Measurements from ENCODE around the gene CHST9.
A peak's percentile ranks its signal among the peaks of the same experiment; 100 is the strongest.

CHST9 gene

DNA sequence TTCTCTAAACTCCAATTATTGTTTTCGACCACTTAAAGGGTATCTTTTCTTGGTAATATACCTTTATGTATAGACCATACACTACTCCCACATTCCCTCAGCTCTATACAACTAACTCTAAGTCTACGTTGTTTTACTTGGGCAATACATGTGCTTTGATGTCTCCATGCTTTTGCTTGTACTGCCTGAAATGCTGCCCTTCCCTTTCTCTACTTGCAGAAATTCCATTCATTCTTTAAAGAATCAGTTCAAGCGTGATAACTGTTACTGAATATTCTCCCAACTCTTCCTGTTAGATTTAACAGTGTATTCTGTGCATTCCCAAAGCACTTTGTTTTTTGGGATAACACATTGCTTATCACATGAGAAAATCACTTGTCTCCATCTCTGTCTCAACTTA, 162.6 kb downstream of the CHST9 start:
- no peak for DNase-seq (ENCODE audit: low spot score)
- no peak overlapping the region for H3K27ac ChIP-seq
- CTCF ChIA-PET, result no interaction called here
- POLR2A ChIA-PET (ENCODE audit: low non-redundant PET), result no interaction called here
- TF ChIP-seq, protein P1, sequence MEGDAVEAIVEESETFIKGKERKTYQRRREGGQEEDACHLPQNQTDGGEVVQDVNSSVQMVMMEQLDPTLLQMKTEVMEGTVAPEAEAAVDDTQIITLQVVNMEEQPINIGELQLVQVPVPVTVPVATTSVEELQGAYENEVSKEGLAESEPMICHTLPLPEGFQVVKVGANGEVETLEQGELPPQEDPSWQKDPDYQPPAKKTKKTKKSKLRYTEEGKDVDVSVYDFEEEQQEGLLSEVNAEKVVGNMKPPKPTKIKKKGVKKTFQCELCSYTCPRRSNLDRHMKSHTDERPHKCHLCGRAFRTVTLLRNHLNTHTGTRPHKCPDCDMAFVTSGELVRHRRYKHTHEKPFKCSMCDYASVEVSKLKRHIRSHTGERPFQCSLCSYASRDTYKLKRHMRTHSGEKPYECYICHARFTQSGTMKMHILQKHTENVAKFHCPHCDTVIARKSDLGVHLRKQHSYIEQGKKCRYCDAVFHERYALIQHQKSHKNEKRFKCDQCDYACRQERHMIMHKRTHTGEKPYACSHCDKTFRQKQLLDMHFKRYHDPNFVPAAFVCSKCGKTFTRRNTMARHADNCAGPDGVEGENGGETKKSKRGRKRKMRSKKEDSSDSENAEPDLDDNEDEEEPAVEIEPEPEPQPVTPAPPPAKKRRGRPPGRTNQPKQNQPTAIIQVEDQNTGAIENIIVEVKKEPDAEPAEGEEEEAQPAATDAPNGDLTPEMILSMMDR (conservative IDR thresholded peaks at IDR 0.05; ENCODE audit: low read depth), result no peak

DNA sequence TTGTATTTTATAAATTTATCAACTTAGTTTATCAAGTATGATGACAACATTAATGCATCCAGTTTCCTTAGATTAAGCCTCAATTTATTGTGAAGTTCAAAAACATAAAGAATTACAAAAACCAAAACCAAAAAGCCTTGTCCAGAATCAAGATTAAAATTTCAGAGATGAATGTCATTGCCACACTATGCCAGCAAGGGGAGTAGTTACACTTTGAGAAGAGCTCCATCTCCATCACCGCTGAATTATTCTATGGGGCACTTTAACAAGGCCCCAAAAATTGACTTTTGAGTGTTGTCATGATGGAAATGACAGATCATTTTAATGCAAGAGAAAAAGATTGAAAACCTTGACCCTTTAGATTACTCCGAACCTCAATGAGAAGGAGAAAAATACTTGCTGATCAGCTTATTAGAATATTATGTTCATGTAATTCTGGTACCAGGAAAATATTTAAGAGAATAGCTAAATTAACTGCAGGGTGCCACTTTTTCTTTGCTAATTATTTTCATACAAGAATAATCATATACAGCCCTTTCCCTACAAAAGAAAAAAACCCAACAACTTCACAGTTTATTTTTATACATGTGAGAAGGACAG, 167.1 kb downstream of the CHST9 start:
- H3K27ac ChIP-seq, result no peak overlapping the region
- TF ChIP-seq, protein P1 (conservative IDR thresholded peaks at IDR 0.05; ENCODE audit: low read depth), result peak; percentile 44
- ChIA-PET POLR2A (ENCODE audit: low non-redundant PET) (no interaction called here), CTCF (interaction anchor here (0.6 to 1.6 kb wide), 6 partner anchors 9 to 631 kb away, joined by 3 to 6 read pairs (median 3); no protein-coding TSS in a partner anchor)
- DNase-seq (ENCODE audit: low spot score), result peak; percentile 11

DNA sequence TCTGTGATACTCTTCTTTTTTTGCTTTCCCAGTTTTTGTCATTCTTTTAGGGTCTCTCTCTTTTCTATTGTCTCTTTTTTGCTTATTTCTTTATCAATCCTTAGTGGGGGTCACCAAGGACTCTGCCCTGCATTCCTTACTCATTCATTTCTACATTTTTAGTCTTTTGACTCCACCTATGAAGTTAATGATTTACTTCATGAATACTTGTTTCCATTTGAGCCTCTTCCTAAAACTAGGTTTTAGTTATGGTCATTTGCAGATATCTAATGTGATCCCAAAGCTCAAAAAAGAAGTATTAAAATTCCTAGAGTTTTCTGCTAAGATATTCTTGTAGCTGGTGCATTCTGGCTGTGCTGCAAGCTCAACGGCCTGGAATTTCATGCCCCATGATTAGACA, 170.3 kb downstream of the CHST9 start:
- DNase-seq (ENCODE audit: low spot score), result no peak
- ChIA-PET CTCF (interaction anchor here (0.6 to 0.7 kb wide), 3 partner anchors 244 to 281 kb away, joined by 3 to 4 read pairs (median 4); no protein-coding TSS in a partner anchor), POLR2A (ENCODE audit: low non-redundant PET) (interaction anchor here (0.7 kb wide), 1 partner anchor 265 kb away, joined by 5 read pairs; no protein-coding TSS in a partner anchor)
- TF ChIP-seq, protein P1 (conservative IDR thresholded peaks at IDR 0.05; ENCODE audit: low read depth), result no peak
- no peak overlapping the region for H3K27ac ChIP-seq

DNA sequence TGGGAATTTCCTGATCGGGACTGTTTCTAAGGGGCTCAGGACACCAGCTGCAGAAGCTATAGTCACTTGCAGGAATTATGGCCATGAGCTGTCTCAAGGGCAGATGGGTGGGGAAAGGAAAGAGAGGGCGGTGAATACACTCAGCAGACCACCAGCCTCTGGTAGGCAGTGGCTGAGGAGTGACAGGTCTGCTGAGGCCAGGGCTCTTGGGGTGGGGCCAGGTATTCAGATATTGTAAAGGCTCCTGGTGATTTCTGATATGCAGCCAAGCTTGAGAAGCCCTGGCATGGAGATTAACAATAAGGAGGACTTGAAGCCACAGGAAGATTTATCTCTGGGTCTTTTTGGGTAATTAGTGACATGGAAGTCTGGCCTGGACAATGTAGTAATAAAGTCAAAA, 174.3 kb downstream of the CHST9 start:
- ChIA-PET CTCF (no interaction called here), POLR2A (ENCODE audit: low non-redundant PET) (no interaction called here)
- DNase-seq (ENCODE audit: low spot score), result no peak
- no peak overlapping the region for H3K27ac ChIP-seq
- TF ChIP-seq, protein P1 (conservative IDR thresholded peaks at IDR 0.05; ENCODE audit: low read depth), result no peak

DNA sequence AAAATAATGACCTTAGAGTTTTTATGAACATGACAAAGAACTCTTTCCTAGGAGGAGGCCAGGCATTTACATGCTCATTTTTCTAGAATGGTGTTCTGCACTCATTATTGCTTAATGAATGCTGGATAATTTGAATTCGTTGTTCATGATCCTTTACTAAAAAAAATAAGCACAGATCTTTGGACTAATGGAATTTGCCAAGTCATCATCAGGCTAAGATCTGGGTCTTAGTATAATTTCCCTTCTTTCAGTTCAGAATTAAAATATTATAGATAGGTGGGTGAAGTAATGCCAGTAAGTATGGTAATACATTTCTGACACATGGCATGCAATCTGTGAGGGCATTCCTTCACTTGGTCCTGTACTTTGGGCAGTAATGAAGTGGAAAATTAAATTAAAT, 175.8 kb downstream of the CHST9 start:
- TF ChIP-seq, protein P1 (conservative IDR thresholded peaks at IDR 0.05; ENCODE audit: low read depth), result no peak
- no peak for DNase-seq (ENCODE audit: low spot score)
- POLR2A ChIA-PET (ENCODE audit: low non-redundant PET), result no interaction called here
- CTCF ChIA-PET, result no interaction called here
- no peak overlapping the region for H3K27ac ChIP-seq

DNA sequence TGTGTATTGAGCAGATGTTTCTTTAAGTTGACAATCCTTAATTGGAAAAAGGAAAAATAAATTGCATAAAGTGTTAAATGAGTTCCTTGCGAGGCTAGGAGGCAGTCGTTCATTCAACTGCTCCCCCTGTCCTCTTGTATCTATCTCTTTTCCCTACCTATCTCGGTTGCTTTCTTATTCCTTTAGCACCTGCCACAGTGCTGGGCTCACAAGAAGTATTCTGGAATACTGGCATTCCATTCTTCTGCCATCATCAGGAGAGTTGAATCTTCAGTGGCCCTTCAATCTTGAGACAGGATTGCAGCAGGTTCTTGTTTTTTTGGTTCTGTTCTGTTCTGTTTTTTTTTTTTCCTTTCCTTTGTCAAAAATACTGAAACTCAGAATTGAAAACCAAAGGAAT, 176.5 kb downstream of the CHST9 start:
- CTCF ChIA-PET, result no interaction called here
- H3K27ac ChIP-seq, result no peak overlapping the region
- DNase-seq (ENCODE audit: low spot score), result no peak
- POLR2A ChIA-PET (ENCODE audit: low non-redundant PET), result no interaction called here
- TF ChIP-seq, protein P1 (conservative IDR thresholded peaks at IDR 0.05; ENCODE audit: low read depth), result no peak

Measured in RWPE1 (cell line).